Activated T-helper 17 cell treated with anti-CD3 and anti-CD28 coated beads, Interleukin-2, amount 50 U/mL, for 72 hours (primary cell): ENCODE results near the gene DDOST. TPM values are rescaled to one million over a fixed set of nuclear protein-coding genes. Genes with fewer than 3 reads are reported as not detected.
"Not testable (repeated sequence)": the region's sequence is repeated elsewhere in the genome, so short reads cannot be mapped to it uniquely, and the experiment has no call there.

Experiments used
- ATAC-seq: fragments of 150-1000 bp; cut with Tn5 transposase; replicated peaks from 2 replicates; pipeline ENCODE4 v1.10.0; 2021; ENCODE audit warnings: mild to moderate bottlenecking, moderate library complexity
- H3K27ac Mint-ChIP-seq: one replicate; pipeline ENCODE4 v1.8.0; 2022; ENCODE audit warnings: mixed read lengths
- H3K27me3 Mint-ChIP-seq: one replicate; pipeline ENCODE4 v1.8.0; 2022; ENCODE audit warnings: mixed read lengths
- H3K36me3 Mint-ChIP-seq: one replicate; pipeline ENCODE4 v1.8.0; 2022; ENCODE audit warnings: low read depth, mild to moderate bottlenecking, mixed read lengths
- H3K4me1 Mint-ChIP-seq: one replicate; pipeline ENCODE4 v1.8.0; 2022; ENCODE audit warnings: mixed read lengths
- H3K4me3 Mint-ChIP-seq: one replicate; pipeline ENCODE4 v1.8.0; 2022; ENCODE audit warnings: mild to moderate bottlenecking, mixed read lengths
- H3K9me3 Mint-ChIP-seq: one replicate; pipeline ENCODE4 v1.8.0; 2022; ENCODE audit warnings: mixed read lengths
- total RNA-seq, 2 donors: library from RNA; stranded (reverse); gene quantifications; one replicate each; pipeline ENCODE4 v1.2.3, GENCODE V29; 2022

The DDOST gene
- total RNA-seq, 2 donors from 2014 or later = 132 to 224 TPM

DNA sequence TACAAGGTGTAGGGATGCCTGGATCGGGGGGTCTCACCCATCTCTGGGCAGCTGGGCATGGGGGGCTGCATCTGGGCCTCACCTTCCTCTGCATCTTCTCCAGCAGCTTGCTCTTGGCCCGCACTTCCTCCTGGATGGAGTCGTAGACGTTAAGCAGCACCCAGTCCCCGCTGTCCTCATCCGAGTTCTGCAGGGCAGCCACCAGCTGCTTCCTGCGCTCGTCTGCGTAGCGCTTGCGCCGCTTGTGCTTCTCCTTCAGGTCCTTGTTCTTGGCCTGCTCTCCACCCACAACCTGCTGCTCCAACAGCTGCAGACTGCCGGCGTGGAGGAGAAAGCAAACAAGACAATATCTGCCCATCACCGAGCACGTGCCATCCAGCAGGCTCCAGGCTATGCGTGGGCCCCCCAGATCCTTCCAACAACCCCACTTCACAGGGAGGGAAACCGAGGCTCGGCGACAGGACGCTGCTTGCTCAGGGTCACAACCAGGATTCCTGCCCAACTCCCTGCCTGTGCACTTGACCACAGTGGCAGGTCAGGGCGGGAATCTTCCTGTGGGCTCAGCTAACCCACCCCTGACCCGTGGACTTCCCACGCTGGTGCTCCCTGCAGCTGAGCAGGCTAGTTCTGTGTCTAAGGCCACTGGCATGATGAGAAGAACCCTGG is 21.5 kb upstream of the DDOST start:
- peaks cover 6% of the 10 kb centered on the region for H3K4me1 Mint-ChIP-seq
- H3K4me3 Mint-ChIP-seq = no peak overlapping the region
- H3K36me3 Mint-ChIP-seq = no peaks in the 10 kb centered on the region
- ATAC-seq = no peak
- H3K27me3 Mint-ChIP-seq = peaks cover 13% of the 10 kb centered on the region
- no peak overlapping the region for H3K27ac Mint-ChIP-seq
- H3K9me3 Mint-ChIP-seq = peaks cover 3% of the 10 kb centered on the region

- no peaks in the 10 kb centered on the region for H3K36me3 Mint-ChIP-seq
- H3K9me3 Mint-ChIP-seq = peaks cover 4% of the 10 kb centered on the region
Measured at GRCh38 chr1:20681999-20682398, 20.8 kb upstream of the DDOST start.

DNA sequence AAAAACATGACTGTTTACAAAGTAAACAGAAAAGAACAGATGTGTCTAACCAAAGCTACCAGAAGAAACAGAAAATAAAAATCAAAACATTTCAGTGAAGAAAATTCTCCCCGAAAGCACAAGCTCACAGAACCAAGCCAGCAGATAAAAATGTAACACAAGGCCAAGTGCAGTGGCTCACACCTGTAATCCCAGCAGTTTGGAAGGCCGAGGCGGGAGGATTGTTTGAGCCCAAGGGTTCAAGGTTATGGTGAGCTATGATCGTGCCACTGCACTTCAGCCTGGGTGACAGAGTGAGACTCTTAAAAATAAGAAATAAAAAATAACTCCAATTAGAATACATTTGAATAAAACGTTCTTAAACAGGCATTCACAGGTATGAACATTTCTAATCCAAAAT is 19.1 kb upstream of the DDOST start:
- Mint-ChIP-seq H3K27me3 (peaks cover 15% of the 10 kb centered on the region), H3K36me3 (no peaks in the 10 kb centered on the region), H3K27ac (no peak overlapping the region)

More at GRCh38 chr1:20681999-20682398, 20.8 kb upstream of the DDOST start:
- Mint-ChIP-seq H3K27ac (no peak overlapping the region), H3K4me3 (no peak overlapping the region), H3K4me1 (peaks cover 6% of the 10 kb centered on the region), H3K27me3 (peaks cover 17% of the 10 kb centered on the region)
- ATAC-seq = no peak

GRCh38 chr1:20678599-20678998 is 17.4 kb upstream of the DDOST start:
- Mint-ChIP-seq H3K27ac (no peak overlapping the region), H3K27me3 (peaks cover 11% of the 10 kb centered on the region), H3K36me3 (no peaks in the 10 kb centered on the region), H3K4me1 (peaks cover 6% of the 10 kb centered on the region), H3K9me3 (peaks cover 4% of the 10 kb centered on the region), H3K4me3 (no peak overlapping the region)
- ATAC-seq = peak; percentile 80

More for the DNA sequence above, 19.1 kb upstream of the DDOST start:
- no peak overlapping the region for H3K4me3 Mint-ChIP-seq
- peaks cover 6% of the 10 kb centered on the region for H3K4me1 Mint-ChIP-seq
- H3K9me3 Mint-ChIP-seq = peaks cover 4% of the 10 kb centered on the region
- ATAC-seq = no peak

DNA sequence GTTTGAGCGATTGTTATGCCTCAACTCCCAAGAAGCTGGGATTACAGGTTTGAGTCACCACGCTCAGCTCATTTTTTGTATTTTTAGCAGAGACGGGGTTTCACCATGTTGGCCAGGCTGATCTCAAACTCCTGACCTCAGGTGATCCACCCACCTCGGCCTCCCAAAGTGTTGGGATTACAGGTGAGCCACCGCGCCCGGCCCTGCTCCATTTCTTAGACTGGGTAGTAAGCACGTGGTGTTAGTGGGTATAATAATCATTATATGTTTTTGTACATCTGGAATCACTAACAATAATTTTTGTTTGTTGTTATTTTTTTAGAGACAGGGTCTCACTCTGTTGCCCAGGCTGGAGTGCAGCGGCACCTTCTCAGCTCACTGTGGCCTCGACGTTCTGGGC is 12.5 kb upstream of the DDOST start:
- H3K27me3 Mint-ChIP-seq = peaks cover 16% of the 10 kb centered on the region
- ATAC-seq, H3K9me3 Mint-ChIP-seq, H3K4me3 Mint-ChIP-seq, H3K27ac Mint-ChIP-seq, H3K4me1 Mint-ChIP-seq, H3K36me3 Mint-ChIP-seq: not testable (repeated sequence)

- Mint-ChIP-seq H3K4me1 (no peaks in the 10 kb centered on the region), H3K27me3 (peaks cover 11% of the 10 kb centered on the region), H3K36me3 (no peaks in the 10 kb centered on the region), H3K4me3 (no peak overlapping the region), H3K27ac (no peak overlapping the region), H3K9me3 (no peaks in the 10 kb centered on the region)
- no peak for ATAC-seq
Measured at GRCh38 chr1:20672265-20672632, 11.1 kb upstream of the DDOST start.

GRCh38 chr1:20670936-20671335 is 9.8 kb upstream of the DDOST start:
- H3K27ac Mint-ChIP-seq = no peak overlapping the region
- no peak overlapping the region for H3K4me3 Mint-ChIP-seq
- no peak for ATAC-seq
- H3K36me3 Mint-ChIP-seq = no peaks in the 10 kb centered on the region
- peaks cover 8% of the 10 kb centered on the region for H3K27me3 Mint-ChIP-seq
- H3K9me3 Mint-ChIP-seq = peaks cover 3% of the 10 kb centered on the region
- H3K4me1 Mint-ChIP-seq = peaks cover 6% of the 10 kb centered on the region

DNA sequence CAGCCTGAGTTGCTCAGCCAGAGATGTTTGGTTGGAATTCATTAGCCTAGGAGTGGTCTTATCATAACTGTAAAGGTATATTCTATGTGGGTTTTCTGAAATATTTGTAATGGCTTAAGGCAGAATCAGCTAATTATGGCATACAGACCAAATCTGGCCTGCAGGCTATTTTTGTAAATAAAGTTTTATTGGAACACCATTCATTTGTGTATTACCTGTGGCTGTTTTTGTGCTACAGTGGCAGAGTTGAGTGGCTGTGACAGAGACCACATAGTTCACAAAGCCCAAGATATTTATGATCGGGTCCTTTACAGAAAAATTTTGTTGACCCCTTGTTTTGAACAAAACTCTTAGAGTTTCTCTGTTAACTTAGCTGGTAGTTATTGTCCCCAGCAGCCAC is 7.4 kb upstream of the DDOST start:
- ATAC-seq = no peak
- no peaks in the 10 kb centered on the region for H3K36me3 Mint-ChIP-seq
- peaks cover 3% of the 10 kb centered on the region for H3K9me3 Mint-ChIP-seq

DNA sequence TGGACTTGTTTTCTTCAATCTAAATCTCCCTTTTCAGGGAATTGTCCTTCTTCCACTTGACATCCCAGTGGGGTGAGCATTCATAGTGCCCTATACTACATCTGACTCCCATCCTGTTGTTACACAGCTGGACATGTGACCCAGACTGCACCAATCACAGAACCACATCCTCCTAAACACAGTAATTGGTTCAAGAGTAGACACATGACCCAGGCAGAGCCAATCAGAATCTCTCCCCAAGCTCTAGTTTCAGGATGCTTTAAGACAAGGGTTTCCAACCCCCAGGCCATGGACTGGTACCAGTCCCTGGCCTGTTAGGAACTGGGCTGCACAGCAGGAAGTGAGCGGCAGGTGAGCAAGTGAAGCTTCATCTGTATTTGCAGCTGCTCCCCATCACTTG is 5.6 kb upstream of the DDOST start:
- Mint-ChIP-seq H3K9me3 (peaks cover 3% of the 10 kb centered on the region), H3K4me3 (peak overlapping the region; percentile 4), H3K36me3 (no peaks in the 10 kb centered on the region)

More for the DNA sequence above, 7.4 kb upstream of the DDOST start:
- H3K27ac Mint-ChIP-seq = no peak overlapping the region
- peaks cover 8% of the 10 kb centered on the region for H3K27me3 Mint-ChIP-seq
- H3K4me3 Mint-ChIP-seq = no peak overlapping the region
- H3K4me1 Mint-ChIP-seq = peaks cover 6% of the 10 kb centered on the region

DNA sequence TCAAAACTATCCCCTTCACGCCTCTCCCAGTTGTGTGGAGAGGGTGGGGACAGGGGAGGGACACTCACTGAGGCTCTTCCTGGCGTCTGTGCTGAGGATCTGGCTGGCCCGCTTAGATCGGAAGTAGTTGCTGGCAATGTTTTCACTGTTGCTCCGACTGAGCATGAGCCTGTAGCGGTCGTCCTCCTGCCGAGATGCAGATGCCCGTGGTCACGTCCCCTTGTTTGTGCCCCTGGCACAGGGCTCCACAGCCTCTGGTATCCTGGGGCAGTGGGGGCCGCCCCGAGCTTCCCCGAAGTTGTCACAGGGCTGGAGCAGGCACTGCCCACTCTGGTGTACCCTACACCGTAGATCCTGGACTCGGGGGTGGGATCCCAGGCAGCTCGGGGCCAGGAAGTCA is 5.0 kb upstream of the DDOST start:
- no peak for ATAC-seq
- no peak overlapping the region for H3K4me3 Mint-ChIP-seq
- H3K4me1 Mint-ChIP-seq = peaks cover 14% of the 10 kb centered on the region
- H3K9me3 Mint-ChIP-seq = peaks cover 3% of the 10 kb centered on the region
- no peak overlapping the region for H3K27ac Mint-ChIP-seq
- H3K36me3 Mint-ChIP-seq = peaks cover 3% of the 10 kb centered on the region
- no peaks in the 10 kb centered on the region for H3K27me3 Mint-ChIP-seq

More for the DNA sequence above, 5.6 kb upstream of the DDOST start:
- Mint-ChIP-seq H3K27ac (no peak overlapping the region), H3K27me3 (no peaks in the 10 kb centered on the region), H3K4me1 (peaks cover 14% of the 10 kb centered on the region)
- peak; percentile 93 for ATAC-seq

DNA sequence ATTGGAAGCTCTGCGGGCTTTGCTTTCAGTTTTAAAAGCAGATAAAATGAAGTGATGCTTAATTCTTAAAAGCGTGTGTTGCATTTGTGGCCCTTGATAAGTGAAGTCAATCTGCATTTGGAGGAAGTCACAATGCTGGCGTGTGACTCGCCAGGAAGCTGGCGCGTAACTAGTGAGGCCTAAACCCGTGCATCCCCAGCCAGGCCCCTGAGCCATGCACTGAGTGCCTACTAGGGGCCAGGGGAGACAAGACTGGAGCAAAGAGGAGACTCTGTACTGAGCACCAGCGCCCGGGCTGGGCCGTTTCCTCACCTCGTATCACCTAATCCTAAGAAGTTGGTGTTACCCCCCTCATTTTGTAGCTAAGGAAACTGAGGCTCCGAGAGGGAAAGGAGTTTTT is 4.6 kb upstream of the DDOST start:
- Mint-ChIP-seq H3K4me3 (no peak overlapping the region), H3K4me1 (peaks cover 14% of the 10 kb centered on the region)

GRCh38 chr1:20663969-20664715 is 3.0 kb upstream of the DDOST start:
- Mint-ChIP-seq H3K27me3 (no peaks in the 10 kb centered on the region), H3K36me3 (peaks cover 23% of the 10 kb centered on the region), H3K9me3 (peaks cover 3% of the 10 kb centered on the region), H3K27ac (no peak overlapping the region), H3K4me3 (no peak overlapping the region), H3K4me1 (peaks cover 29% of the 10 kb centered on the region)
- ATAC-seq = no peak

More for the DNA sequence above, 4.6 kb upstream of the DDOST start:
- H3K27ac Mint-ChIP-seq = no peak overlapping the region
- H3K27me3 Mint-ChIP-seq = no peaks in the 10 kb centered on the region
- peaks cover 7% of the 10 kb centered on the region for H3K36me3 Mint-ChIP-seq
- no peak for ATAC-seq
- peaks cover 3% of the 10 kb centered on the region for H3K9me3 Mint-ChIP-seq

GRCh38 chr1:20663365-20663764 is 2.2 kb upstream of the DDOST start:
- H3K4me3 Mint-ChIP-seq = peak overlapping the region; percentile 94
- peaks cover 32% of the 10 kb centered on the region for H3K4me1 Mint-ChIP-seq
- H3K9me3 Mint-ChIP-seq = peaks cover 3% of the 10 kb centered on the region
- H3K36me3 Mint-ChIP-seq = peaks cover 30% of the 10 kb centered on the region
- no peak for ATAC-seq
- H3K27me3 Mint-ChIP-seq = no peaks in the 10 kb centered on the region
- no peak overlapping the region for H3K27ac Mint-ChIP-seq

- peak overlapping the region; percentile 91 for H3K27ac Mint-ChIP-seq
- no peak for ATAC-seq
- H3K4me3 Mint-ChIP-seq = peak overlapping the region; percentile 94
- H3K9me3 Mint-ChIP-seq = peaks cover 3% of the 10 kb centered on the region
- H3K4me1 Mint-ChIP-seq = peaks cover 32% of the 10 kb centered on the region
- H3K36me3 Mint-ChIP-seq = peaks cover 43% of the 10 kb centered on the region
- H3K27me3 Mint-ChIP-seq = no peaks in the 10 kb centered on the region
Measured at GRCh38 chr1:20662110-20662475, 924 bp upstream of the DDOST start.

GRCh38 chr1:20660847-20661206 is 342 bp downstream of the DDOST start:
- Mint-ChIP-seq H3K27ac (peak overlapping the region; percentile 91), H3K4me1 (peaks cover 26% of the 10 kb centered on the region), H3K9me3 (no peaks in the 10 kb centered on the region), H3K36me3 (peaks cover 56% of the 10 kb centered on the region), H3K4me3 (peak overlapping the region; percentile 94), H3K27me3 (no peaks in the 10 kb centered on the region)
- ATAC-seq = peak; percentile 0
